Measurements from ENCODE around the gene KLHL17.
"Not testable (repeated sequence)": the region's sequence is repeated elsewhere in the genome, so short reads cannot be mapped to it uniquely, and the experiment has no call there.

Gene KLHL17

GRCh38 chr1:973459-974292 is 13.3 kb downstream of the KLHL17 start:
- peaks cover 3% of the 10 kb centered on the region for H3K4me1 Mint-ChIP-seq (ENCODE audit: low read depth)
- H3K27ac Mint-ChIP-seq = no peak overlapping the region
- peaks cover 10% of the 10 kb centered on the region for H3K27me3 Mint-ChIP-seq
- H3K4me3 Mint-ChIP-seq = no peak overlapping the region
- H3K36me3 Mint-ChIP-seq = no peaks in the 10 kb centered on the region
- H3K9me3 Mint-ChIP-seq (ENCODE audit: low read depth) = no peaks in the 10 kb centered on the region

- H3K36me3 Mint-ChIP-seq = no peaks in the 10 kb centered on the region
- no peaks in the 10 kb centered on the region for H3K9me3 Mint-ChIP-seq (ENCODE audit: low read depth)
- no peak overlapping the region for H3K27ac Mint-ChIP-seq
- peaks cover 3% of the 10 kb centered on the region for H3K4me1 Mint-ChIP-seq (ENCODE audit: low read depth)
- H3K4me3 Mint-ChIP-seq = no peak overlapping the region
- H3K27me3 Mint-ChIP-seq = peaks cover 10% of the 10 kb centered on the region
Observed at GRCh38 chr1:974293-974640, 13.9 kb downstream of the KLHL17 start.

GRCh38 chr1:974687-975328 is 14.4 kb downstream of the KLHL17 start:
- Mint-ChIP-seq H3K27me3 (peaks cover 7% of the 10 kb centered on the region), H3K4me3 (no peak overlapping the region), H3K27ac (no peak overlapping the region), H3K4me1 (ENCODE audit: low read depth) (peaks cover 3% of the 10 kb centered on the region), H3K36me3 (no peaks in the 10 kb centered on the region), H3K9me3 (ENCODE audit: low read depth) (no peaks in the 10 kb centered on the region)

GRCh38 chr1:975365-975764 is 15.0 kb downstream of the KLHL17 start:
- no peak overlapping the region for H3K27ac Mint-ChIP-seq

GRCh38 chr1:975896-976683 is 15.7 kb downstream of the KLHL17 start:
- no peaks in the 10 kb centered on the region for H3K36me3 Mint-ChIP-seq
- H3K27ac Mint-ChIP-seq = no peak overlapping the region
- peaks cover 3% of the 10 kb centered on the region for H3K4me1 Mint-ChIP-seq (ENCODE audit: low read depth)
- no peak overlapping the region for H3K4me3 Mint-ChIP-seq
- H3K27me3 Mint-ChIP-seq = peaks cover 7% of the 10 kb centered on the region
- H3K9me3 Mint-ChIP-seq (ENCODE audit: low read depth) = no peaks in the 10 kb centered on the region

More at GRCh38 chr1:975365-975764, 15.0 kb downstream of the KLHL17 start:
- H3K4me3 Mint-ChIP-seq = no peak overlapping the region
- peaks cover 3% of the 10 kb centered on the region for H3K4me1 Mint-ChIP-seq (ENCODE audit: low read depth)
- H3K36me3 Mint-ChIP-seq = no peaks in the 10 kb centered on the region
- peaks cover 7% of the 10 kb centered on the region for H3K27me3 Mint-ChIP-seq
- H3K9me3 Mint-ChIP-seq (ENCODE audit: low read depth) = no peaks in the 10 kb centered on the region

- not testable (repeated sequence) for H3K27me3 Mint-ChIP-seq; H3K4me1 Mint-ChIP-seq (ENCODE audit: low read depth); H3K36me3 Mint-ChIP-seq; H3K4me3 Mint-ChIP-seq; H3K9me3 Mint-ChIP-seq (ENCODE audit: low read depth); H3K27ac Mint-ChIP-seq
Observed at GRCh38 chr1:976791-977190, 16.4 kb downstream of the KLHL17 start.

- Mint-ChIP-seq H3K27me3 (peaks cover 10% of the 10 kb centered on the region), H3K9me3 (ENCODE audit: low read depth) (no peaks in the 10 kb centered on the region), H3K4me3 (no peak overlapping the region), H3K36me3 (no peaks in the 10 kb centered on the region), H3K4me1 (ENCODE audit: low read depth) (peaks cover 3% of the 10 kb centered on the region), H3K27ac (no peak overlapping the region)
Observed at GRCh38 chr1:978069-978834, 17.9 kb downstream of the KLHL17 start.

- Mint-ChIP-seq H3K4me3 (no peak overlapping the region), H3K36me3 (no peaks in the 10 kb centered on the region), H3K27me3 (peaks cover 12% of the 10 kb centered on the region), H3K9me3 (ENCODE audit: low read depth) (no peaks in the 10 kb centered on the region), H3K27ac (no peak overlapping the region), H3K4me1 (ENCODE audit: low read depth) (peaks cover 3% of the 10 kb centered on the region)
Observed at GRCh38 chr1:978835-979743, 18.7 kb downstream of the KLHL17 start.

- H3K9me3 Mint-ChIP-seq (ENCODE audit: low read depth) = no peaks in the 10 kb centered on the region
- no peak overlapping the region for H3K4me3 Mint-ChIP-seq
- H3K36me3 Mint-ChIP-seq = no peaks in the 10 kb centered on the region
- H3K27ac Mint-ChIP-seq = no peak overlapping the region
- peaks cover 3% of the 10 kb centered on the region for H3K4me1 Mint-ChIP-seq (ENCODE audit: low read depth)
- peaks cover 12% of the 10 kb centered on the region for H3K27me3 Mint-ChIP-seq
Observed at GRCh38 chr1:979744-980072, 19.3 kb downstream of the KLHL17 start.

GRCh38 chr1:980137-980571 is 19.8 kb downstream of the KLHL17 start:
- H3K4me1 Mint-ChIP-seq (ENCODE audit: low read depth) = peaks cover 3% of the 10 kb centered on the region
- H3K27ac Mint-ChIP-seq = no peak overlapping the region
- H3K27me3 Mint-ChIP-seq = peaks cover 11% of the 10 kb centered on the region
- H3K36me3 Mint-ChIP-seq = no peaks in the 10 kb centered on the region
- H3K9me3 Mint-ChIP-seq (ENCODE audit: low read depth) = no peaks in the 10 kb centered on the region
- no peak overlapping the region for H3K4me3 Mint-ChIP-seq

- Mint-ChIP-seq H3K36me3 (no peaks in the 10 kb centered on the region), H3K4me3 (no peak overlapping the region), H3K27me3 (peaks cover 11% of the 10 kb centered on the region), H3K4me1 (ENCODE audit: low read depth) (peaks cover 3% of the 10 kb centered on the region), H3K27ac (no peak overlapping the region), H3K9me3 (ENCODE audit: low read depth) (no peaks in the 10 kb centered on the region)
Observed at GRCh38 chr1:980602-981395, 20.4 kb downstream of the KLHL17 start.

GRCh38 chr1:981491-981954 is 21.1 kb downstream of the KLHL17 start:
- no peaks in the 10 kb centered on the region for H3K9me3 Mint-ChIP-seq (ENCODE audit: low read depth)
- peaks cover 3% of the 10 kb centered on the region for H3K4me1 Mint-ChIP-seq (ENCODE audit: low read depth)
- no peak overlapping the region for H3K27ac Mint-ChIP-seq
- no peaks in the 10 kb centered on the region for H3K36me3 Mint-ChIP-seq
- H3K4me3 Mint-ChIP-seq = no peak overlapping the region
- H3K27me3 Mint-ChIP-seq = peaks cover 11% of the 10 kb centered on the region

GRCh38 chr1:981955-982558 is 21.7 kb downstream of the KLHL17 start, which contains the start of gene PERM1:
TSS of gene PERM1 (minus strand) at chr1:982093. CDS start at chr1:981029, 1,064 bp downstream.
- Mint-ChIP-seq H3K9me3 (ENCODE audit: low read depth) (no peaks in the 10 kb centered on the region), H3K4me3 (no peak within 1 kb of the TSS), H3K27me3 (peaks cover 11% of the 10 kb centered on the region), H3K4me1 (ENCODE audit: low read depth) (peaks cover 3% of the 10 kb centered on the region), H3K27ac (no peak within 1 kb of the TSS), H3K36me3 (no peaks in the 10 kb centered on the region)

Measured in activated naive CD8-positive, alpha-beta T cell (primary cell).